Measurements from ENCODE around the gene TM7SF2. TPM values are rescaled to one million over a fixed set of nuclear protein-coding genes. Genes with fewer than 3 reads are reported as not detected.

TM7SF2 gene
- total RNA-seq, 4 donors from 2014 or later = 7.1 to 25.2 (median 18.3) TPM

DNA sequence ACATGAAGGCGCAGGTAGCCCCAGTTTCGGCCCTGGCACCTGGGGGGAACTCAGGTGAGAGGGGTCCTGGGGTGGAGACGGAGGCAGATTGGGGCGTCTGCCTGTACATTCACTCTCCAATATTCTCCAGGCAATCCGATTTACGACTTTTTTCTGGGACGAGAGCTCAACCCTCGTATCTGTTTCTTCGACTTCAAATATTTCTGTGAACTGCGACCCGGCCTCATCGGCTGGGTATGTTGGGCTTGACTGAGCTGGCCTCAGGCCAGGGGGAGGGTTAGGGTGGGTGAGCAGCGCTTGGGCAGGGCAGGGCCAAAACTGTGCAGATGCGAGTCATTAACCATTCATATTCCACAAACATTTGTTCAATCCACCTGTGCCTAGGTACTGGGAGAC, 1.7 kb downstream of the TM7SF2 start:
- Histone ChIP-seq H3K36me3 (peaks cover 0 to 43% of the 10 kb centered on the region in 2 donors), H3K4me1 (peaks cover 7 to 72% (median 31%) of the 10 kb centered on the region in 3 donors), H3K9me3 (no peaks in the 10 kb centered on the region), H3K4me3 (peak overlapping the region in 1 of 2 donors; percentile 56), H3K27ac (peak overlapping the region in 3 of 4 donors; percentile 75 to 84 (median 81)), H3K27me3 (no peaks in the 10 kb centered on the region)
- WGBS, 2 donors (ENCODE audit: low coverage in 1 of 2) = 13 to 20% methylated on average over 1 to 6 of the region's 14 CpGs
- TF ChIP-seq POLR2A (IDR thresholded peaks at IDR 0.05) (no peak), EP300 (IDR thresholded peaks at IDR 0.05) (no peak), POLR2AphosphoS5 (IDR thresholded peaks at IDR 0.05) (no peak)
- TF ChIP-seq, protein P1, sequence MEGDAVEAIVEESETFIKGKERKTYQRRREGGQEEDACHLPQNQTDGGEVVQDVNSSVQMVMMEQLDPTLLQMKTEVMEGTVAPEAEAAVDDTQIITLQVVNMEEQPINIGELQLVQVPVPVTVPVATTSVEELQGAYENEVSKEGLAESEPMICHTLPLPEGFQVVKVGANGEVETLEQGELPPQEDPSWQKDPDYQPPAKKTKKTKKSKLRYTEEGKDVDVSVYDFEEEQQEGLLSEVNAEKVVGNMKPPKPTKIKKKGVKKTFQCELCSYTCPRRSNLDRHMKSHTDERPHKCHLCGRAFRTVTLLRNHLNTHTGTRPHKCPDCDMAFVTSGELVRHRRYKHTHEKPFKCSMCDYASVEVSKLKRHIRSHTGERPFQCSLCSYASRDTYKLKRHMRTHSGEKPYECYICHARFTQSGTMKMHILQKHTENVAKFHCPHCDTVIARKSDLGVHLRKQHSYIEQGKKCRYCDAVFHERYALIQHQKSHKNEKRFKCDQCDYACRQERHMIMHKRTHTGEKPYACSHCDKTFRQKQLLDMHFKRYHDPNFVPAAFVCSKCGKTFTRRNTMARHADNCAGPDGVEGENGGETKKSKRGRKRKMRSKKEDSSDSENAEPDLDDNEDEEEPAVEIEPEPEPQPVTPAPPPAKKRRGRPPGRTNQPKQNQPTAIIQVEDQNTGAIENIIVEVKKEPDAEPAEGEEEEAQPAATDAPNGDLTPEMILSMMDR (IDR thresholded peaks at IDR 0.05) = no peak
- no peak for ATAC-seq

DNA sequence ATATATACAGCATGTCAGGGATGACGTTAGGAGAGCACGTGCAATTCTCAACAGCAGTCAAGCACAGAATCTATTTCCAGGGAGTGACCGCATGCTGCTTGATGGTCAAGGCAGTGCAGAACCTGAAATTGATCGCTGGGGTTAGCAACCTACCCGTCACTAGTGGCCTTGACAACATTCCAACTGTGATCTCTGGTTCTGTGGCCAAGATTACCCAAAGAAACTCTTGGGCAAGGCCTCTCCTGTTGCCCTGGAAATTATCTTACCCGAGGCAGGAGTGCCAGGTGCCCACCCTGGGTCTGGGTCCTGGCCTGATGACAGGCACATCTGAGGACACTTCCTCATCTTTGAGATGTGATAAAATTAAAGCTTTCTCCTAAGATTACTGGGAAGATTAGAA, 2.2 kb downstream of the TM7SF2 start:
- H3K9me3 ChIP-seq = no peaks in the 10 kb centered on the region
- H3K4me3 ChIP-seq = no peak overlapping the region
- peaks cover 0 to 43% of the 10 kb centered on the region in 2 donors for H3K36me3 ChIP-seq
- H3K27ac ChIP-seq = no peak overlapping the region
- H3K4me1 ChIP-seq = peaks cover 7 to 74% (median 31%) of the 10 kb centered on the region in 3 donors
- H3K27me3 ChIP-seq = no peaks in the 10 kb centered on the region
- TF ChIP-seq, protein P1 (IDR thresholded peaks at IDR 0.05) = no peak
- ATAC-seq = no peak
- 31 to 64% methylated on average over 3 to 6 of the region's 6 CpGs for WGBS, 2 donors (ENCODE audit: low coverage in 1 of 2)

DNA sequence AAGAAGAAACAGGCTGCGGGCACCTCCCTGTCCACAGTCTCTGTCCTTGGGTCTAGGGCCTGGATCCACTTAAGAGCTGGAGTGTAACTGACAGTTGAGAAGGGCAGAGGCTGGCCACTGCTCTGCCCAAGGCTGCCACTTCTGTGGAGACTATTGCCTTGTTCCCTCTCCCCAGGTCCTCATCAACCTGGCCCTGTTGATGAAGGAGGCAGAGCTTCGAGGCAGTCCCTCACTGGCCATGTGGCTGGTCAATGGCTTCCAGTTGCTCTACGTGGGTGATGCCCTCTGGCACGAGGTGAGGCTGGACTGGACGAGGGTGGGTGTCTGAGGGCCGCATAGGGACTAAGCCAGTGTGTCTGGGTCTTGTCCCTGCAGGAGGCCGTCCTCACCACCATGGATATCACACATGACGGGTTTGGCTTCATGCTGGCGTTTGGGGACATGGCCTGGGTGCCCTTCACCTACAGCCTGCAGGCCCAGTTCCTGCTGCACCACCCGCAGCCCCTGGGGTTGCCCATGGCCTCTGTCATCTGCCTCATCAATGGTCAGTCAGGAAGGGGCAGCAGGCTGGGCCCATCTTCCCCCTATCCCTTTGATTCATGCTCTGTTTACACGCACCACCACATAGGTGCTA, 3.0 kb downstream of the TM7SF2 start:
- Histone ChIP-seq H3K27me3 (no peaks in the 10 kb centered on the region), H3K9me3 (no peaks in the 10 kb centered on the region), H3K4me3 (no peak overlapping the region), H3K4me1 (peaks cover 7 to 74% (median 31%) of the 10 kb centered on the region in 3 donors), H3K27ac (no peak overlapping the region), H3K36me3 (peaks cover 0 to 43% of the 10 kb centered on the region in 2 donors)
- TF ChIP-seq POLR2A (IDR thresholded peaks at IDR 0.05) = no peak
- no peak for TF ChIP-seq EP300 (IDR thresholded peaks at IDR 0.05)
- TF ChIP-seq, protein P1 (IDR thresholded peaks at IDR 0.05) = no peak
- no peak for TF ChIP-seq POLR2AphosphoS5 (IDR thresholded peaks at IDR 0.05)
- no peak for ATAC-seq
- WGBS, 2 donors (ENCODE audit: low coverage in 1 of 2) = 75 to 100% methylated on average over 1 to 6 of the region's 11 CpGs

DNA sequence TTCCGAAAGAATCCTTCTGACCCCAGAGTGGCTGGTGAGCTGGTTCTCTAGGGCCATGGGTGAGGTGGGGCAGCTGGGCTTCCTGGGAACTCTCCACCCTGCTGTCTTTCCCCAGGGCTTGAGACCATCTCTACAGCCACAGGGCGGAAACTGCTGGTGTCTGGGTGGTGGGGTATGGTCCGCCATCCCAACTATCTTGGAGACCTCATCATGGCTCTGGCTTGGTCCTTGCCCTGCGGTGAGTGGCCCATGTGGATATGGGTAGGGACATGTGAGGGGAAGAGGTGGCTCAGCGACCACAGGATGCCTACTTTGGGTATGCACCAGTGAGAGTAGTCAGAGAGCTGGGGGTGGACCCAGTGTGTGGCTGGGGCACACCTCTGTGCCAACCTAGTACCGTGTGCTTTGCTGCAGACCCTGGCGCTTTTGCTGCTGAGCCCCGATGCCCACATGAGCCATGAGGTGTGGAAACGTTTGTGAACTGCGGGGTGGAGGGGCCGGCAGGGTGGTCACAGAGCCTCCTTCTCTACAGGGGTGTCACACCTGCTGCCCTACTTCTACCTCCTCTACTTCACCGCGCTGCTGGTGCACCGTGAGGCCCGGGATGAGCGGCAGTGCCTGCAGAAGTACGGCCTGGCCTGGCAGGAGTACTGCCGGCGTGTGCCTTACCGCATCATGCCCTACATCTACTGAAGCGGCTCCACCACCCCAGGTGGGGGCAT, 3.9 kb downstream of the TM7SF2 start:
- TF ChIP-seq EP300 (IDR thresholded peaks at IDR 0.05) (no peak), POLR2AphosphoS5 (IDR thresholded peaks at IDR 0.05) (no peak), POLR2A (IDR thresholded peaks at IDR 0.05) (no peak)
- TF ChIP-seq, protein P1 (IDR thresholded peaks at IDR 0.05) = no peak
- no peak for ATAC-seq
- peaks cover 7 to 74% (median 33%) of the 10 kb centered on the region in 3 donors for H3K4me1 ChIP-seq

More for the DNA sequence above, 3.9 kb downstream of the TM7SF2 start:
- Histone ChIP-seq H3K27ac (no peak overlapping the region), H3K27me3 (no peaks in the 10 kb centered on the region), H3K4me3 (no peak overlapping the region), H3K9me3 (no peaks in the 10 kb centered on the region), H3K36me3 (peaks cover 0 to 48% of the 10 kb centered on the region in 2 donors)
- 80 to 88% methylated on average over 2 to 8 of the region's 21 CpGs for WGBS, 2 donors (ENCODE audit: low coverage in 1 of 2)

All from gastroesophageal sphincter (tissue), 4 donors.